Neural progenitor cell (in vitro differentiated cells): ENCODE data around the gene HOXD12.
A peak's percentile ranks its signal among the peaks of the same experiment; 100 is the strongest.

ENCODE experiments used
- CTCF ChIP-seq: fragments of 200-600 bp; sonication (generic); IDR thresholded peaks from 2 replicates; pipeline ENCODE4 v1.5.1; 2017; ENCODE audit warnings: antibody characterized with exemption, mild to moderate bottlenecking
- EZH2 ChIP-seq: fragments of 200-600 bp; sonication (generic); IDR thresholded peaks from 2 replicates; pipeline ENCODE4 v1.6.1; 2017; ENCODE audit warnings: antibody characterized with exemption, mild to moderate bottlenecking, moderate library complexity
- EZH2phosphoT487 ChIP-seq: fragments of 200-600 bp; sonication (generic); IDR thresholded peaks from 2 replicates; pipeline ENCODE4 v1.6.1; 2017; ENCODE audit warnings: antibody characterized with exemption

- TF ChIP-seq CTCF (no peak), EZH2 (peak; percentile 17), EZH2phosphoT487 (no peak)
Measured at GRCh38 chr2:176129813-176130146, 30.2 kb downstream of the HOXD12 start.
